ENCODE measurements around the gene LTO1. TPM values are rescaled to one million over a fixed set of nuclear protein-coding genes. Genes with fewer than 3 reads are reported as not detected.

Gene LTO1
- total RNA-seq, 1 experiment from 2014 or later = 24.6 TPM

DNA sequence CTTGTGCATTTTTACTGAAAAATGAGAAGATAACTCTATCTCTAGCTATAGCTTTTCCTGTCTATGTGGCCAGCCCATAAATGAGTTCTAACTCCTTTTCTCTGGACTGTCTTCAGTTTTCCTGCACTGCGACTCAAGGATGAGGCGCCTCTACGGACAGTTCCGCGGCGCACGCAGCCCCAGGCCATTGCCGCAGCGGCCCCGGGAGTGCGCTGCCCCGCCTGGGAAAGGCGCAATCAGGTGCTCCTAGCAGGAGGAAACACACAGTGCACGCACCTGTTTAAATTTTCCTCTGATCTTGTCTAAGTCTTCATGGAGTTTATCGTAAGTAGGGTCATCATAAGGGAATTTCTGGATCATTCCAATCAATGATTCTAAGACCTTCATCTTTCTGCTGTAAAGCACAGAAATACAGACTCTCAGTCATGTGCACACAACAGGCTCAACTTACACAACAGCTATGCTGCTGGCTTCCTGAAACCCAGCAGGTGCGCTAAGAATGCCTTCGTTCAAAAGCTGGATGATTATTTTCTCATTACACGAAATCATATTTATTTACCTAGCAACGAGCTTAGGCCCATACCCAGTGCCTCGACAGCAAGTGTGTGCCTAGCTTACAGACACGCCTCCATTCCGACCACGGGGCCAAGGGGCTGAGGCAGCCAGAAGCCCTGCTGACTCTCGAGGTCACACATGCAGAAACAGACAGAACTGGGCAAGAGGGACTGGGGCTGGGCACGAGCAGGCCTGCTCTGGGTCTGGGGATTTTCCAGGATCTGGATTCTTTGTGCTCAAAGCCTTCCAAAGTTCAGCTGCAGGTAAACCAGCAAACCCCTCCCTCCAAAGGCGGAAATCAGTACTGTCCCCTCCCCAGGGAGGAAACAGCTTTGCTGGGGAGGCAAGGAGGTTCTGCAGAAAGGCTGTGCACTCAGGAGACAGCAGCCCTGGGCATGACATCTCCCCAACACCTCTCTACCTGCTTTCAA lies 7.2 kb downstream of the LTO1 start:
- Histone ChIP-seq H3K4me3 (no peak overlapping the region), H3K9me3 (no peaks in the 10 kb centered on the region), H3K27me3 (no peaks in the 10 kb centered on the region), H3K36me3 (peaks cover 59% of the 10 kb centered on the region)
- DNase-seq = no peak

- Histone ChIP-seq H3K4me3 (no peak overlapping the region), H3K27me3 (no peaks in the 10 kb centered on the region), H3K36me3 (peaks cover 49% of the 10 kb centered on the region), H3K9me3 (no peaks in the 10 kb centered on the region)
- DNase-seq = no peak
Measured at GRCh38 chr11:69666752-69667536, 8.2 kb downstream of the LTO1 start.

DNA sequence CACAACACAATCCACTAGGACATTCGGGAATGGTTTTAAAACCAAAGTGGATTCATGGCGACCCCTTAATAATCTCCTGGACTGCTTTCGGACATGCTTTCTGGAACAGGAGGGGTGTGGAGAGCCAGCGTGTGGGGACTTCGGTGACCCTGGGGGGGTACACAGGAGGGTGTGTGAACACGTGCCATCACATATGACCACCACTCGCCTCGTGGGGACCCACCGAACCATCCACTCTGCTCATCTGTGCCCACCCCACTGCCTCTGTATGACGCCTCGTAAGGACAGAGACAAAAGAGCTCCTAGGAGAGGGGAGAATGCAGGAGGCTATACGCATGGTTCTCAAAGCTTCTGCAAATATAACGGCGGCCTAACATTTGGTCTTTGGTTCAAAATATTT lies 8.9 kb downstream of the LTO1 start:
- Histone ChIP-seq H3K27me3 (no peaks in the 10 kb centered on the region), H3K9me3 (no peaks in the 10 kb centered on the region), H3K36me3 (peaks cover 43% of the 10 kb centered on the region), H3K4me3 (no peak overlapping the region)
- DNase-seq = no peak

GRCh38 chr11:69665669-69666068 lies 9.5 kb downstream of the LTO1 start:
- Histone ChIP-seq H3K4me3 (no peak overlapping the region), H3K36me3 (peaks cover 37% of the 10 kb centered on the region), H3K9me3 (no peaks in the 10 kb centered on the region), H3K27me3 (no peaks in the 10 kb centered on the region)
- DNase-seq = no peak

DNA sequence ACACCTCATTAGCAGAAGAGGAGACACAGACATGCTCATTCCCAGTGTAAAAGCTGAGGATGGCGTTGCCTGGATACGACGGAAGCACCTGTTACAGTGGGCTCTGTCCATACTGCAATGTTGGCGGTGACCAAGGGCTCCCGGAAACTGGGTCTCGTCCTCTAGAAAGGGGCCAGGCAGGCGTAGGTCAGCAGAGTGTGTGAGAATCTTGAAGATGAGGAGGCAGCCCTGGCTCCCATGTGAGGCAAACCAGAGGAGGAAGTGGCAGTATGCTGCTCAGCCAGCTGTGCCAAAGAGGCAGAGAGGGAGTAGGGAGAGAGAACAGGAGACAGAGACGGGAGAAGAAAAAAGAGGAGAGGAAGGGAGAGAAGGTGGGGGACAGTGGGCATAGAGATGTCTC lies 10.3 kb downstream of the LTO1 start:
- no peak for DNase-seq
- Histone ChIP-seq H3K9me3 (no peaks in the 10 kb centered on the region), H3K4me3 (no peak overlapping the region), H3K36me3 (peaks cover 29% of the 10 kb centered on the region), H3K27me3 (no peaks in the 10 kb centered on the region)

GRCh38 chr11:69664103-69664775 lies 10.9 kb downstream of the LTO1 start:
- DNase-seq = no peak
- no peaks in the 10 kb centered on the region for H3K9me3 ChIP-seq
- no peaks in the 10 kb centered on the region for H3K27me3 ChIP-seq
- no peak overlapping the region for H3K4me3 ChIP-seq
- H3K36me3 ChIP-seq = peaks cover 22% of the 10 kb centered on the region

GRCh38 chr11:69663326-69663725 lies 11.8 kb downstream of the LTO1 start:
- H3K9me3 ChIP-seq = no peaks in the 10 kb centered on the region
- peaks cover 18% of the 10 kb centered on the region for H3K36me3 ChIP-seq
- DNase-seq = no peak
- no peaks in the 10 kb centered on the region for H3K27me3 ChIP-seq
- no peak overlapping the region for H3K4me3 ChIP-seq

DNA sequence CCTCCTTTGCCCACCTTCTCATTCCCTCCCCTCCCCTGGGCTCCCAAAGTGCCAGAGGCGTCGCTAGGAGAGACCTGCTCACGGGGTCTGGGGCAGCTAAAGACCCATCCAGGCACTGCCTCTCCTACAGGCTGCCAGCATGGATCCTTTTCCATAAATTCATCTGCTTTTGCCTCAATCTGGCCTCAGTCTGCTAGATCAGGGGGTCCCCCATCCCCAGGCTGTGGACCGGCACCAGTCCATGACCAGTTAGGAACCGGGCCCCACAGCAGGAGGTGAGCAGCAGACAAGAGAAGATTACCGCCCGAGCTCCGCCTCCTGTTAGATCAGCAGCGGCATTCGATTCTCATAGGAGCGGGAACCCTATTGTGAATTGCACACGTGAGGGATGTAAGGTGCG lies 12.3 kb downstream of the LTO1 start:
- Histone ChIP-seq H3K27me3 (no peaks in the 10 kb centered on the region), H3K36me3 (peaks cover 13% of the 10 kb centered on the region), H3K4me3 (no peak overlapping the region), H3K9me3 (no peaks in the 10 kb centered on the region)
- no peak for DNase-seq

DNA sequence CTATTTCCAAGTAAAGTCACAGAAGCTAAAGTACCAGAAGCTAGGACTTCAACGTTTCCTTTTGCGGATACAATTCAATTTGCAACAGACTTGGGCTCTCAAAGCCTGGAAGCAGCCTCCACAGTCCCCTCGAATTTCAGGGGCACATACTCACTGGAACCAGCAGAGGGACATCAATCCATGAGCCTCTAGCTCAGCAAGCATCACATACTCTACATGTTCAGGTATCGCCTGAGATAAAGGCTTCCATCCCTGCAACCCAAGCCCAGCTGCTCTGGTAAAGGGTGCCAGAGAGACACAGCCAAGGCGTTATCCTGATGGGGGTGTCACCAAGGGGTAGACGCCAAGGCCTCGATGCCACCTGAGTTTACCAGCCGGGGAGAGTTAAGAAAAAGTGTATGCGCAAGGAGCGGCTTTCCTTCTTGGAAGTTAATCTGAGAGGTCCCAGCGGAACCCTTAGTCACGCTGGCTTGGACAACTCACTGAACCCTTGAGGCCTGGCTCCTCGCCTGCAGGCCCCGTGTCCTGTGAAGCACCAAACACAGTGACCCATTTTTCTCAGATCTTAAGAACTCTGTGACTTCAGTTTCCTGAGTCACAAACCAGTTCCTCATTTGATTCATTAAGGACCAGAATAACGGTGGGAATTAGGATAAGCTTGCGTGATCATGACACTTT lies 13.0 kb downstream of the LTO1 start:
- Histone ChIP-seq H3K9me3 (no peaks in the 10 kb centered on the region), H3K36me3 (peaks cover 6% of the 10 kb centered on the region), H3K4me3 (no peak overlapping the region), H3K27me3 (no peaks in the 10 kb centered on the region)
- DNase-seq = no peak

GRCh38 chr11:69661413-69661715 lies 13.8 kb downstream of the LTO1 start:
- DNase-seq = no peak
- no peaks in the 10 kb centered on the region for H3K9me3 ChIP-seq
- H3K27me3 ChIP-seq = no peaks in the 10 kb centered on the region
- H3K4me3 ChIP-seq = no peak overlapping the region
- H3K36me3 ChIP-seq = peaks cover 2% of the 10 kb centered on the region; the same call in 1 of the 2 replicates

DNA sequence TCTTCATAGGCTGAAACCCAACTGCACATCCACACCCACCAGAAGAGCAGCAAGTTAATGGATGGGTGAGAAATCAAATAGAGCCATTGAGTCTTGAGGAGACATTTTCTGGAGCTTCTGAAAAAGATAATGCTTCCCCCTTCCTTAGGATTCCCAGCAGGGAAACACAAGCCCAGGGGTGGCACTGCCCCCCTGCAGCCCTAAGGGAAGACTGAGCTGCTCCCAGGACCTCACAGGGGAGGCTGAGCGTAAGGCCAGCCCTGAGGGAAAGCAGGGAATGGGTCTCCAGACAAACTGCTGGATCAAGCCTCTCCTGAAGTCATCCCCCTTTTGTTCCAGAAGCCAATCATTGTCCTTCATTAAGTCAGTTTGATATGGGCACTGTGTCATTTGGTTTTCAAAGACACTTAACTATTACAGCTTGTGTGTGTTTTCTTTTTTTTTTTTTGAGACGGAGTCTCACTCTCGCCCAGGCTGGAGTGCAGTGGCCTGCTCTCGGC lies 15.1 kb downstream of the LTO1 start:
- no peaks in the 10 kb centered on the region for H3K27me3 ChIP-seq
- peaks cover 2% of the 10 kb centered on the region; the same call in 1 of the 2 replicates for H3K36me3 ChIP-seq
- no peak overlapping the region for H3K4me3 ChIP-seq
- H3K9me3 ChIP-seq = no peaks in the 10 kb centered on the region
- no peak for DNase-seq

DNA sequence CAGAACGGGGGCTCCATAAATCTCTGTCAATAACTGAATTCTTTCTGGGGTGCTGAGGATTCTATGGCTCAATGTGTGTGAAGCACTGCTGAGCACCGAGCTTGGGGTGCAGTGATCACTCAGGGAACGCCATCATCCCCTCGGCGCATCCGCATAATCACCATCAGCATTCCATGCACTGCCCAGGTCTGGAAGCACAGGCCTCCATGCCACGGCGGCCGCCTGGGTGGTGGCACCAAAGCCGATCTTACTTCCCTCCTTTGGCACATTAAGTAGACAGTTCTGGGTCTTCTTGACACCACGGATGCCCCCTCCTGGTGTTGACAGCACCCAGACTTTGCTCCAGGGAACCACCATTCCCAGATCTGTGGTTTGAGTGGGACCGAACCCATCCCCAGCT lies 15.6 kb downstream of the LTO1 start:
- Histone ChIP-seq H3K36me3 (peaks cover 2% of the 10 kb centered on the region), H3K27me3 (no peaks in the 10 kb centered on the region), H3K9me3 (no peaks in the 10 kb centered on the region), H3K4me3 (no peak overlapping the region)
- DNase-seq = no peak

GRCh38 chr11:69658626-69659450 lies 16.3 kb downstream of the LTO1 start:
- Histone ChIP-seq H3K27me3 (no peaks in the 10 kb centered on the region), H3K9me3 (no peaks in the 10 kb centered on the region), H3K36me3 (peaks cover 9% of the 10 kb centered on the region), H3K4me3 (no peak overlapping the region)
- DNase-seq = no peak

DNA sequence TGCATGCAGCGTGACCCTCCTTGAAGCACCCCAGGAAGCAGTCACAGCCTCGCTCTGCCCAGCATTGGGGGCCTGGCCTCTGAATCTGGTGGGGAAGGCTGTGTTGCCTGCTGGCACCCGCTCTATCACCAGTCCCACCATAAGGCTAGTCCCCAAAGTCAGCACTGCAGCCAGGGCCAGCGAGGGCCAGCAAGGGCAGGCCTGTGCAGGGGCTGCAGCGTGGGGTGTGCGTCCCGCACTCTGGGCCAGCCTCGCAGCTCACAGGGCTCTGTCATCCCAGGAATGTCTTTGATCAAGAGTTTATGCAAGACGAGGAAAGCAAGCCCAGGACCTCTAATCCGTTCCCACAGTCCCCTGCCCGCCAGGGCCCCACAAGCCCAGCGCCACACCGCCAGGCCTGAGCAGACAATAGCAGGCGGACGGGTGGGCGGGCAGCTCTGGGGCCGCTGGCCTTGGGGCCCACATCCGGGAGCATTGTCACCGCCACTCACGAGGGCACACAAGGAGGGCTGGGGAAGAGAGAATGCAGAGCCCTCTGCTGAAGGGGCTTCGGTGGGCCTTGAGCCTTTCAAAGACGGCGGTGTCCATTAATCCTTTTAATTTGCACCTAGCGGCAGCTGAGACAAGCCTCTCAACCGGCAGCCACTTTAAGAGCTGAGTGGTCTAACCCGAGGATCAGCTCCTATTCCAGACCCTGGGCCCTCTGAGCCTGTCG lies 17.1 kb downstream of the LTO1 start:
- no peaks in the 10 kb centered on the region for H3K9me3 ChIP-seq
- no peaks in the 10 kb centered on the region for H3K27me3 ChIP-seq
- H3K36me3 ChIP-seq = peaks cover 15% of the 10 kb centered on the region
- DNase-seq = no peak
- no peak overlapping the region for H3K4me3 ChIP-seq

GRCh38 chr11:69657456-69657910 lies 17.7 kb downstream of the LTO1 start:
- peaks cover 20% of the 10 kb centered on the region for H3K36me3 ChIP-seq
- H3K4me3 ChIP-seq = no peak overlapping the region
- DNase-seq = no peak
- H3K27me3 ChIP-seq = no peaks in the 10 kb centered on the region
- H3K9me3 ChIP-seq = no peaks in the 10 kb centered on the region
